Measurements from ENCODE around the gene IST1.

The IST1 gene

GRCh38 chr16:71919035-71919434, 23.7 kb downstream of the IST1 start:
- no peak for DNase-seq (ENCODE audit: low read depth)

GRCh38 chr16:71920658-71921057, 25.3 kb downstream of the IST1 start:
- no peak for DNase-seq (ENCODE audit: low read depth)

- DNase-seq (ENCODE audit: low read depth): no peak
These were observed 28.8 kb downstream of the IST1 start for GRCh38 chr16:71923941-71924690.

- DNase-seq (ENCODE audit: low read depth): no peak
These were observed 29.4 kb downstream of the IST1 start for GRCh38 chr16:71924710-71925109.

- no peak for DNase-seq (ENCODE audit: low read depth)
These were observed 32.1 kb downstream of the IST1 start for GRCh38 chr16:71927383-71927782.

GRCh38 chr16:71927787-71928186, 32.5 kb downstream of the IST1 start:
- no peak for DNase-seq (ENCODE audit: low read depth)

- no peak for DNase-seq (ENCODE audit: low read depth)
These were observed 33.7 kb downstream of the IST1 start for GRCh38 chr16:71929048-71929447.

DNA sequence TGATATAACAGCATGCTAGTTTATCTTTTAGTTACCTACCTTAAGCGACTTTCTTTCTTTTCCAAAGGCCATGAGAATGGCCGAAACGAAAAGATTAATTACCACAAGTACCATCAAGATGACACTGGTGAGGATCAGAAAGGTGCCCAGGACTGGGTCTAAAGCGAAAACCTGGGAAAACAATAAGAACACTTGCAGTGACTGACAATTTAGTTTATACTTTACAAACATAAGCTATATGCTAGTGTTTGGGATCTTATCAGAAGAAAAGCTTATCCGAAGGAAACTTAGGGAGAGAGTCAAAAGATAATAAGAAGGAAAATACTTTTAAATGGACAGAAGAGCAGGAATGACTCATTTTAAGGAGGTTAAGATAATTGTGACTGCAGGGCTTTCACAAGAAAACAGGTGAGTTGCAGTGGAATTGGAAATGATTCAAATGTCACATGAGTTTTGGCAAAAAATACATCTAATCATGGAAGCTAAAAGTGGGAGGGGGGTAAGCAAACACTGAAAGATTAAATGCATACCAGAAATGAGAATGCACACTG, 34.8 kb downstream of the IST1 start:
- DNase-seq (ENCODE audit: low read depth): no peak

DNA sequence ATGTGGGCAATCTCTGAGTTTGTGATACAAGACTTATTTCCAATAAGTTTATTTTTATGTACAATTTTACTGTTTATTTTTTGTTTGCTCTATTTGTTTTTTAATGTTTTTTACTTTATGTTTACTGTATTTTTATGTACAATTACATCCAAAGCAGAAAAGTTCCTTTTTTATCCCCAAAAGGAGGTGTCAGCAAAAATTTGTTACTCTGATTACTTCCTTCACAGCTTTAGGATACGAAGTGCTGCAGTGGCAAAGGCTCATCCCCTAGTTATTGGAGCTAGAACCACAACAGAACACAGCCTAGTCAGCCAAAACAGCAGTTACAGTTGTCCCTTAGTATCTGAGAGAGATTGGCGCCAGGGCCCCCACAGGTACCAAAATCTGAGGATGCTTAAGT, 35.7 kb downstream of the IST1 start:
- DNase-seq (ENCODE audit: low read depth): no peak

DNA sequence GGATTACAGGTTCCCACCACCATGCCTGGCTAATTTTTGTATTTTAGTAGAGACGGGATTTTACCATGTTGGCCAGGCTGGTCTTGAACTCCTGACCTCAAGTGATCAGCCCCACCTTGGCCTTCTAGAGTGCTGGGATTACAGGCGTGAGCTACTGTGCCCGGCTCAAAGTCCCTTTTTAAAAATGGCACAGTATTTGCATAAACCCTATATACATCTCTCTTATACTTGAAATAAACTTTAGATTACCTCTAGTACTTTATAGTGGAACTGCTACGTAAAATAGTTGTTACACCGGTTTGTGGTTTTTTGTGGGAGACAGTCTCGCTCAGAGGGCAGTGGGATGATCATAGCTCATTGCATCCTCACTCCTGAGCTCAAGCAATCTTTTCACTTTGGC, 36.3 kb downstream of the IST1 start:
- DNase-seq (ENCODE audit: low read depth): no peak

GRCh38 chr16:71933017-71933416, 37.7 kb downstream of the IST1 start:
- no peak for DNase-seq (ENCODE audit: low read depth)

GRCh38 chr16:71933913-71934695, 38.8 kb downstream of the IST1 start:
- no peak for DNase-seq (ENCODE audit: low read depth)

- DNase-seq (ENCODE audit: low read depth): no peak
These were observed 42.7 kb downstream of the IST1 start for GRCh38 chr16:71937868-71938510.

DNA sequence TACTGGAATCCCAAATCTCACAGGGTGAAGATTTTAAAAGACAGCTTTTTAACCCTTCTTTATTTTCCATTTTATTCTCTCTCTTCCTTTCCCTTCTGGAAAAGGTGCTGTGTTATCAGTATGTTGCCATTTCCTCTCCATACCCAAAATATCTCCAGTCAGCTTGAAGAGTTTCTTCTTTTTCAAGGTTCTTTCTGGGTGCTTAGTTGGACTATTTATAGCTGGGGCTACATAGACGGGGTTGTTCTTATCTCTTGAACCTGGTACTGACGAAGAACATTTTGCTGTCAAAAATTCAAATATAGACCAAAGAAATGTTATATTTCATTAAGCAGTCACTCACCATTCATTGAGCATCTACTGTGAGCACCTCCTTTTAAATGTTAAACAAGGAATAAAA, 48.6 kb downstream of the IST1 start:
- no peak for DNase-seq (ENCODE audit: low read depth)

DNA sequence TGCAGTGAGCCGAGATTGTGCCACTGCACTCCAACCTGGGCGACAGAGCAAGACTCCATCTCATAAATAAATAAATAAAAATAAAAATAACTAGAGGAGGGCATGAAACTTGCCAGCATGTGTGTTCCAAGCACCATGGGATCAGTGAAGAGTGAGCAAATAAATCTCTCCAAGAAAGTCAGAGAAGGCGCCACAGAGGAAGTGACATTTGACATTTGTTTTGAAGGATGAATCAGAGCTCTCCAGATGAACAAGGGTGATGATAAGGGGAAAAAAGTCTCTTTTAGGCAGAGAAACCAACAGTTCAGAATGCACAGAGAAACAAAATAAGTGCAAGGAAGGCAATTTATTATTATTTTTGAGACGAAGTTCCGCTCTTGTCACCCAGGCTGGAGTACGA, 50.3 kb downstream of the IST1 start:
- DNase-seq (ENCODE audit: low read depth): no peak

- no peak for DNase-seq (ENCODE audit: low read depth)
These were observed 57.5 kb downstream of the IST1 start for GRCh38 chr16:71952825-71953224.

DNA sequence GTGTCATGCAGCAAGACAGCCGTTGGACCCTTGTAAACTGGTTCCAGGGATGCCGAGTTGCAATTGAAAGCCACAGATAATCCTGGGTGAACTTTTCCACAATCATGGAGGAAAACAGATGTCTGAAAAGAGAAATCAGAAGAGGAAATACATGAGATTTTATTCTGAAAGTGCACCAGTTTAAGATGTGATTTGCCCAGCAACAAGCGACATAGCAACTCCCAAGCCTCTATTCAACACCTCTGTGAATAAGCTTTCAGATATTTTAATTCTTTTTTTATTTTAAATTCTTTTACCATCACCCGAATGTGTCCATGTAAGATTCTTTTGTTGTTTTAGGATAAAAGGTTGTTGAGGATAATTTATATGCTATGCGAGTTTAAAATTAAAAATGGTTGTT, 58.8 kb downstream of the IST1 start:
- DNase-seq (ENCODE audit: low read depth): no peak

GRCh38 chr16:71954699-71955195, 59.4 kb downstream of the IST1 start:
- DNase-seq (ENCODE audit: low read depth): no peak

- DNase-seq (ENCODE audit: low read depth): no peak
These were observed 61.2 kb downstream of the IST1 start for GRCh38 chr16:71956486-71956885.

- peak; percentile 50 for DNase-seq (ENCODE audit: low read depth)
These were observed 66.0 kb downstream of the IST1 start for GRCh38 chr16:71961066-71962039.

GRCh38 chr16:71963125-71963875, 68.0 kb downstream of the IST1 start:
- no peak for DNase-seq (ENCODE audit: low read depth)

All from stimulated activated CD8-positive, alpha-beta memory T cell treated with anti-CD3 and anti-CD28 coated beads, Interleukin-15, amount 100 ng/mL, for 24 hours (primary cell).